Vagina (tissue), 2 donors: Measurements from ENCODE around the gene TCF25.

Experiments used
- CTCF ChIP-seq, 3 experiments: fragments of 450-650 bp in 2 of 3; fragments of 200-600 bp in 1 of 3; sonication (generic) in 1 of 3; IDR thresholded peaks; one replicate each; pipeline ENCODE4 v1.5.1; 2017 to 2019; ENCODE audit warnings: antibody characterized with exemption in 3 of 3, mild to moderate bottlenecking in 2 of 3, moderate library complexity in 2 of 3
- POLR2A ChIP-seq, 2 donors: fragments of 450-650 bp; IDR thresholded peaks; one replicate each; pipeline ENCODE4 v1.6.1; 2017; ENCODE audit warnings: antibody characterized with exemption in 2 of 2, mild to moderate bottlenecking in 2 of 2, moderate library complexity in 2 of 2

- no peak for TF ChIP-seq CTCF (IDR thresholded peaks at IDR 0.05)
- TF ChIP-seq POLR2A (IDR thresholded peaks at IDR 0.05), result no peak
Measured at GRCh38 chr16:89925596-89926079, 52.2 kb downstream of the TCF25 start.
